H9 (cell line): Measurements from ENCODE around the gene PNMT. TPM values are rescaled to one million over a fixed set of nuclear protein-coding genes. Genes with fewer than 3 reads are reported as not detected.

Experiments used
- DNase-seq: peaks from one replicate; pipeline ENCODE4 v3.0.0-alpha.2; 2017
- H2AFZ ChIP-seq: one replicate; pipeline ENCODE4 v1.6.1; 2013; ENCODE audit warnings: mild to moderate bottlenecking, low read length, control low read depth, moderate library complexity
- H2AK5ac ChIP-seq: 2 replicates; pipeline ENCODE4 v1.6.1; 2013; ENCODE audit warnings: low read length, control low read depth, mixed read lengths; ENCODE audit not compliant: insufficient read length
- H2BK120ac ChIP-seq: one replicate; pipeline ENCODE4 v1.6.1; 2013; ENCODE audit warnings: low read depth, mild to moderate bottlenecking, low read length, control low read depth, inconsistent platforms; ENCODE audit not compliant: poor library complexity, severe bottlenecking
- H2BK12ac ChIP-seq: 2 replicates; pipeline ENCODE4 v1.6.1; 2013; ENCODE audit warnings: low read length, control low read depth, mixed read lengths, low read depth; ENCODE audit not compliant: insufficient read length
- H2BK15ac ChIP-seq: 2 replicates; pipeline ENCODE4 v1.6.1; 2013; ENCODE audit warnings: low read depth, low read length, control low read depth
- H2BK20ac ChIP-seq: one replicate; pipeline ENCODE4 v1.6.1; 2013; ENCODE audit warnings: low read depth, mild to moderate bottlenecking, low read length, control low read depth, inconsistent platforms; ENCODE audit not compliant: poor library complexity, severe bottlenecking
- H2BK5ac ChIP-seq: 2 replicates; pipeline ENCODE4 v1.6.1; 2013; ENCODE audit warnings: low read length, control low read depth, mixed read lengths; ENCODE audit not compliant: insufficient read length
- H3K14ac ChIP-seq: 2 replicates; pipeline ENCODE4 v1.6.1; 2013; ENCODE audit warnings: low read length, control low read depth; ENCODE audit not compliant: insufficient read depth
- H3K18ac ChIP-seq: 2 replicates; pipeline ENCODE4 v1.6.1; 2013; ENCODE audit warnings: low read depth, mild to moderate bottlenecking, mixed read lengths, low read length, control low read depth; ENCODE audit not compliant: insufficient read length
- H3K23ac ChIP-seq: 2 replicates; pipeline ENCODE4 v1.6.1; 2013; ENCODE audit warnings: low read length, control low read depth, mixed read lengths, low read depth; ENCODE audit not compliant: insufficient read length
- H3K23me2 ChIP-seq: 2 replicates; pipeline ENCODE4 v1.6.1; 2013; ENCODE audit warnings: low read depth, mild to moderate bottlenecking, mixed read lengths, low read length, control low read depth; ENCODE audit not compliant: insufficient read length, poor library complexity, severe bottlenecking
- H3K27ac ChIP-seq: 2 replicates; pipeline ENCODE4 v1.5.1; 2013; ENCODE audit warnings: low read length, control low read depth, mixed read lengths, low read depth; ENCODE audit not compliant: insufficient read length
- H3K27me3 ChIP-seq: 2 replicates; pipeline ENCODE4 v1.6.1; 2013; ENCODE audit warnings: low read length, control low read depth, inconsistent platforms; ENCODE audit not compliant: insufficient read depth
- H3K4ac ChIP-seq: 2 replicates; pipeline ENCODE4 v1.6.1; 2013; ENCODE audit warnings: low read depth, mild to moderate bottlenecking, control low read depth, inconsistent platforms, low read length, moderate library complexity
- H3K4me1 ChIP-seq: 2 replicates; pipeline ENCODE4 v1.6.1; 2013; ENCODE audit warnings: low read length, control low read depth, inconsistent platforms; ENCODE audit not compliant: insufficient read depth
- H3K4me2 ChIP-seq: 2 replicates; pipeline ENCODE4 v1.6.1; 2013; ENCODE audit warnings: low read length, control low read depth, mixed read lengths; ENCODE audit not compliant: insufficient read length, insufficient read depth
- H3K56ac ChIP-seq: 2 replicates; pipeline ENCODE4 v1.6.1; 2013; ENCODE audit warnings: low read depth, mild to moderate bottlenecking, mixed read lengths, low read length, control low read depth; ENCODE audit not compliant: insufficient read length
- H3K79me1 ChIP-seq: 2 replicates; pipeline ENCODE4 v1.6.1; 2013; ENCODE audit warnings: low read depth, mild to moderate bottlenecking, moderate library complexity, low read length, control low read depth, inconsistent platforms; ENCODE audit not compliant: insufficient read depth, poor library complexity, severe bottlenecking
- H3K79me2 ChIP-seq: 2 replicates; pipeline ENCODE4 v1.6.1; 2013; ENCODE audit warnings: low read length, control low read depth, inconsistent platforms; ENCODE audit not compliant: insufficient read depth
- H3K9ac ChIP-seq: 2 replicates; pipeline ENCODE4 v1.6.1; 2013; ENCODE audit warnings: low read length, control low read depth, mixed read lengths; ENCODE audit not compliant: insufficient read length; ENCODE audit errors: extremely low read depth
- H3K9me3 ChIP-seq: one replicate; pipeline ENCODE4 v1.6.1; 2013; ENCODE audit warnings: low read depth, low read length, inconsistent platforms; ENCODE audit not compliant: control insufficient read depth
- H3T11ph ChIP-seq: one replicate; pipeline ENCODE4 v1.6.1; 2013; ENCODE audit warnings: mild to moderate bottlenecking, low read length, control low read depth, inconsistent platforms
- H4K20me1 ChIP-seq: one replicate; pipeline ENCODE4 v1.6.1; 2013; ENCODE audit not compliant: control insufficient read depth, insufficient read length, insufficient read depth
- H4K5ac ChIP-seq: 2 replicates; pipeline ENCODE4 v1.6.1; 2013; ENCODE audit warnings: low read depth, mild to moderate bottlenecking, mixed read lengths, low read length, control low read depth; ENCODE audit not compliant: insufficient read length
- H4K8ac ChIP-seq: replicated peaks from 2 replicates; pipeline ENCODE4 v1.6.1; 2013; ENCODE audit warnings: low read length, control low read depth, mixed read lengths, low read depth; ENCODE audit not compliant: insufficient read length
- H4K91ac ChIP-seq: 2 replicates; pipeline ENCODE4 v1.6.1; 2013; ENCODE audit warnings: low read depth, mild to moderate bottlenecking, moderate library complexity, mixed read lengths, low read length, control low read depth; ENCODE audit not compliant: insufficient read length
- H3K27ac Mint-ChIP-seq, 3 experiments: 2 replicates in 2 of 3; 3 replicates in 1 of 3; pipeline ENCODE4 v1.8.0; 2020 to 2021; ENCODE audit warnings: mixed read lengths in 3 of 3, mild to moderate bottlenecking in 1 of 3, moderate library complexity in 1 of 3
- H3K27me3 Mint-ChIP-seq: 2 replicates; pipeline ENCODE4 v1.8.0; 2021; ENCODE audit warnings: low read depth, mild to moderate bottlenecking, moderate library complexity, mixed read lengths
- H3K36me3 Mint-ChIP-seq, 3 experiments: 2 replicates in 2 of 3; 3 replicates in 1 of 3; pipeline ENCODE4 v1.8.0; 2020 to 2021; ENCODE audit warnings: low read depth in 3 of 3, mixed read lengths in 3 of 3; ENCODE audit not compliant: insufficient read depth in 1 of 3
- H3K4me1 Mint-ChIP-seq, 2 experiments: 2 replicates each; pipeline ENCODE4 v1.8.0; 2020; ENCODE audit warnings: mixed read lengths in 2 of 2
- H3K4me3 Mint-ChIP-seq, 2 experiments: 2 replicates in 1 of 2; 3 replicates in 1 of 2; pipeline ENCODE4 v1.8.0; 2020 to 2021; ENCODE audit warnings: mild to moderate bottlenecking in 2 of 2, mixed read lengths in 2 of 2, moderate library complexity in 1 of 2
- H3K9me3 Mint-ChIP-seq, 2 experiments: 2 replicates in 1 of 2; 3 replicates in 1 of 2; pipeline ENCODE4 v1.8.0; 2020; ENCODE audit warnings: mild to moderate bottlenecking in 2 of 2, mixed read lengths in 2 of 2, moderate library complexity in 1 of 2
- WGBS: extraction: QIAGEN DNeasy Blood & Tissue Kit; methylation state at CpG from one replicate; pipeline ENCODE4 v1.1.7; 2013; ENCODE audit warnings: missing lambda C conversion rate, low lambda C conversion rate, mixed read lengths; ENCODE audit not compliant: insufficient read length; ENCODE audit errors: extremely low coverage; 5-methylcytosine and 5-hydroxymethylcytosine counted together
- total RNA-seq: library from RNA; stranded (reverse); gene quantifications from 2 replicates; pipeline ENCODE4 v1.2.1, GENCODE V29; 2021
- TF ChIP-seq, protein P1 (sequence below): fragments of 200-600 bp; sonication (generic); conservative IDR thresholded peaks from 3 replicates; pipeline ENCODE4 v1.8.0; 2021; ENCODE audit warnings: antibody characterized with exemption, mild to moderate bottlenecking

The PNMT gene
- total RNA-seq, 1 experiment from 2014 or later: 2.1 TPM

DNA sequence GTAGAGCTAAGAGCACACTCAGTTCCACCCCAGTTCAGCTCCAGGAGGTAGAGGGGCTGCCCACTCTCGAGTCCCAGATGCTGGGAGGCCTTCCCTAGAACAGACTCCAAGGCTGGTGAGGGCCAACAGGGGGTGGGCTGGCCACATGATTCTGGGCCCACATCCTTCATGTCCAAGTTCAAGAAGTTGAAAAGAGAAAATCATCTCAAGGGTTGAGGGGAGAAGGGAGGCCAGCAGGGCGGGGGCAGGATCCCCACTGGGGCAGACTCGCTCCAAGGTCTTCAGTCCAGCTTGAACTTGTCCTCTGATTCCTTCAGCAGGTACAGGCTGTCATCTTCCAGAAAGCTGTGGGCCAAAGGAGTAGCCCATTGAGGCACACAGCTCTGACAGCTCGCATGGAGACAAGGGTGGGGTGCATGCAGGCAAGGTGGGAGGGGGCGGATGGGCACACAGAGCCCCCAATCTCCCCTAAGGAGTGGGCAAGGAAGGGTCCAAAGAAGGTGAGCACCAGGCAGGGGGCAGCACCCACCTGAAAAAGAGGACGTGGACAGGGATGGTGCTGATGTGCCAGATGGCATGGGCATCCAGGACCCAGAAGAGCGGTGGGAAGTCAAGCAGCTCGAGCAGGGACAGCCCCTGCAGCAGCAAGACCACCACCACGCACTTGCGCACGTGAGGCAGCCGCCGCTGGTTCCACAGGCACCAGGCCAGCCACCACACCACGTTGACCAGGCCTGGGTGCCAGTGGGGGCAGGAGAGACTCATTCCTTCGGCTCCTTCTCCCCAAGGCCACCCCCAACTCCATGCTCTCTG lies 4.5 kb downstream of the PNMT start:
- Mint-ChIP-seq H3K36me3 (peaks cover 0 to 3% (median 0%) of the 10 kb centered on the region in 3 experiments; a peak in 2 of 7 replicates), H3K27ac (no peak overlapping the region; a peak in 3 of 7 replicates), H3K9me3 (no peaks in the 10 kb centered on the region; a peak in 1 of 5 replicates), H3K4me3 (no peak overlapping the region; a peak in 1 of 5 replicates), H3K27me3 (peaks cover 37% of the 10 kb centered on the region), H3K4me1 (peaks cover 26 to 27% of the 10 kb centered on the region in 2 experiments)
- no peak overlapping the region for H4K5ac ChIP-seq
- H2BK15ac ChIP-seq: no peak overlapping the region
- H2BK20ac ChIP-seq: no peak overlapping the region
- no peak overlapping the region for H2AFZ ChIP-seq
- no peak overlapping the region for H3K18ac ChIP-seq
- H2BK5ac ChIP-seq: no peak overlapping the region
- no peak overlapping the region for H3K56ac ChIP-seq
- H2AK5ac ChIP-seq: no peak overlapping the region
- no peak overlapping the region for H3K4ac ChIP-seq
- H3K79me1 ChIP-seq: no peaks in the 10 kb centered on the region
- TF ChIP-seq, protein P1, sequence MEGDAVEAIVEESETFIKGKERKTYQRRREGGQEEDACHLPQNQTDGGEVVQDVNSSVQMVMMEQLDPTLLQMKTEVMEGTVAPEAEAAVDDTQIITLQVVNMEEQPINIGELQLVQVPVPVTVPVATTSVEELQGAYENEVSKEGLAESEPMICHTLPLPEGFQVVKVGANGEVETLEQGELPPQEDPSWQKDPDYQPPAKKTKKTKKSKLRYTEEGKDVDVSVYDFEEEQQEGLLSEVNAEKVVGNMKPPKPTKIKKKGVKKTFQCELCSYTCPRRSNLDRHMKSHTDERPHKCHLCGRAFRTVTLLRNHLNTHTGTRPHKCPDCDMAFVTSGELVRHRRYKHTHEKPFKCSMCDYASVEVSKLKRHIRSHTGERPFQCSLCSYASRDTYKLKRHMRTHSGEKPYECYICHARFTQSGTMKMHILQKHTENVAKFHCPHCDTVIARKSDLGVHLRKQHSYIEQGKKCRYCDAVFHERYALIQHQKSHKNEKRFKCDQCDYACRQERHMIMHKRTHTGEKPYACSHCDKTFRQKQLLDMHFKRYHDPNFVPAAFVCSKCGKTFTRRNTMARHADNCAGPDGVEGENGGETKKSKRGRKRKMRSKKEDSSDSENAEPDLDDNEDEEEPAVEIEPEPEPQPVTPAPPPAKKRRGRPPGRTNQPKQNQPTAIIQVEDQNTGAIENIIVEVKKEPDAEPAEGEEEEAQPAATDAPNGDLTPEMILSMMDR: no peak; the same call in 2 of the 3 replicates
- H3K27me3 ChIP-seq: no peaks in the 10 kb centered on the region; the same call in 1 of the 2 replicates
- no CpG with 5 or more reads among the region's 15 CpGs for WGBS
- no peaks in the 10 kb centered on the region; the same call in 1 of the 2 replicates for H3K4me1 ChIP-seq
- H3K27ac ChIP-seq: no peak overlapping the region
- no peaks in the 10 kb centered on the region for H3K79me2 ChIP-seq
- no peak overlapping the region for H4K8ac ChIP-seq
- H3K23ac ChIP-seq: no peak overlapping the region
- H4K20me1 ChIP-seq: no peaks in the 10 kb centered on the region
- no peak overlapping the region for H4K91ac ChIP-seq
- no peak overlapping the region for H2BK12ac ChIP-seq
- H3K9me3 ChIP-seq: no peaks in the 10 kb centered on the region
- no peak overlapping the region for H3K9ac ChIP-seq
- H3T11ph ChIP-seq: no peak overlapping the region
- no peak overlapping the region for H3K4me2 ChIP-seq
- H2BK120ac ChIP-seq: no peak overlapping the region
- DNase-seq: no peak
- no peak overlapping the region for H3K14ac ChIP-seq
- peaks cover 4% of the 10 kb centered on the region for H3K23me2 ChIP-seq
